ENCODE data around the gene GALNT1. TPM values are rescaled to one million over a fixed set of nuclear protein-coding genes. Genes with fewer than 3 reads are reported as not detected.

Gene GALNT1
- 57.3 and 60.6 TPM in 2 replicates for total RNA-seq

GRCh38 chr18:35581546-35581897 is at the start of gene GALNT1:
GALNT1 (plus strand) TSS chr18:35581740; CDS start chr18:35654663, 72,923 bp downstream.

Other genes with a start within 250 kb of the GALNT1 start
- 38.5 and 43.2 TPM in 2 replicates for gene ZNF24, start 237.3 kb upstream of the GALNT1 start, total RNA-seq
- gene ZNF396, start 204.4 kb upstream of the GALNT1 start, total RNA-seq, result 0.89 and 2.0 TPM in 2 replicates
- 4.9 and 6.4 TPM in 2 replicates for gene INO80C, start 83.8 kb upstream of the GALNT1 start, total RNA-seq

Measured in uterine smooth muscle cell (primary cell).